Duodenal mucosa (tissue), 2 donors: ENCODE results near the gene CELF5.

Experiments used
- H3K27ac ChIP-seq: one replicate; pipeline ENCODE4 v1.7.0; 2013; ENCODE audit warnings: low read depth, low read length
- H3K27me3 ChIP-seq, 2 donors: one replicate each; pipeline ENCODE4 v1.7.0; 2013; ENCODE audit warnings: low read length in 2 of 2, control low read depth in 1 of 2; ENCODE audit not compliant: insufficient read depth in 2 of 2, control insufficient read depth in 1 of 2
- H3K36me3 ChIP-seq, 2 donors: one replicate each; pipeline ENCODE4 v1.7.0; 2013; ENCODE audit warnings: low read length in 2 of 2, control low read depth in 1 of 2; ENCODE audit not compliant: insufficient read depth in 2 of 2, control insufficient read depth in 1 of 2
- H3K4me1 ChIP-seq, 2 donors: one replicate each; pipeline ENCODE4 v1.7.0; 2013; ENCODE audit warnings: low read length in 2 of 2, control low read depth in 1 of 2; ENCODE audit not compliant: insufficient read depth in 2 of 2, control insufficient read depth in 1 of 2
- H3K4me3 ChIP-seq, 2 donors: one replicate each; pipeline ENCODE4 v1.7.0; 2013; ENCODE audit warnings: low read length in 2 of 2, low read depth in 1 of 2
- H3K9ac ChIP-seq, 2 donors: one replicate each; pipeline ENCODE4 v1.7.0; 2013; ENCODE audit warnings: low read length in 2 of 2, low read depth in 1 of 2
- H3K9me3 ChIP-seq, 2 donors: one replicate each; pipeline ENCODE4 v1.7.0; 2013; ENCODE audit warnings: low read length in 2 of 2, control low read depth in 1 of 2; ENCODE audit not compliant: control insufficient read depth in 1 of 2

CELF5 gene

GRCh38 chr19:3320354-3320670 is 95.9 kb downstream of the CELF5 start:
- no peak overlapping the region for H3K9ac ChIP-seq
- H3K4me1 ChIP-seq, result no peaks in the 10 kb centered on the region
- no peaks in the 10 kb centered on the region for H3K9me3 ChIP-seq
- H3K36me3 ChIP-seq, result no peaks in the 10 kb centered on the region
- H3K4me3 ChIP-seq, result no peak overlapping the region
- no peak overlapping the region for H3K27ac ChIP-seq
- H3K27me3 ChIP-seq, result peaks cover 0 to 6% of the 10 kb centered on the region in 2 donors

GRCh38 chr19:3320853-3321252 is 96.4 kb downstream of the CELF5 start:
- Histone ChIP-seq H3K4me3 (no peak overlapping the region), H3K27me3 (peaks cover 0 to 6% of the 10 kb centered on the region in 2 donors), H3K9me3 (no peaks in the 10 kb centered on the region), H3K4me1 (no peaks in the 10 kb centered on the region), H3K9ac (no peak overlapping the region), H3K36me3 (no peaks in the 10 kb centered on the region), H3K27ac (no peak overlapping the region)

GRCh38 chr19:3321696-3322095 is 97.2 kb downstream of the CELF5 start:
- H3K9me3 ChIP-seq, result no peaks in the 10 kb centered on the region
- H3K4me1 ChIP-seq, result no peaks in the 10 kb centered on the region
- H3K4me3 ChIP-seq, result no peak overlapping the region
- no peaks in the 10 kb centered on the region for H3K36me3 ChIP-seq
- no peak overlapping the region for H3K9ac ChIP-seq
- H3K27me3 ChIP-seq, result peaks cover 0 to 6% of the 10 kb centered on the region in 2 donors
- H3K27ac ChIP-seq, result no peak overlapping the region

GRCh38 chr19:3322199-3322978 is 97.9 kb downstream of the CELF5 start:
- no peaks in the 10 kb centered on the region for H3K9me3 ChIP-seq
- H3K4me3 ChIP-seq, result no peak overlapping the region
- H3K9ac ChIP-seq, result no peak overlapping the region
- H3K27me3 ChIP-seq, result peaks cover 0 to 6% of the 10 kb centered on the region in 2 donors
- H3K36me3 ChIP-seq, result no peaks in the 10 kb centered on the region
- no peaks in the 10 kb centered on the region for H3K4me1 ChIP-seq
- H3K27ac ChIP-seq, result no peak overlapping the region

GRCh38 chr19:3323026-3323425 is 98.6 kb downstream of the CELF5 start:
- H3K27ac ChIP-seq, result no peak overlapping the region
- no peaks in the 10 kb centered on the region for H3K4me1 ChIP-seq
- no peak overlapping the region for H3K9ac ChIP-seq
- H3K27me3 ChIP-seq, result peaks cover 0 to 6% of the 10 kb centered on the region in 2 donors
- no peaks in the 10 kb centered on the region for H3K36me3 ChIP-seq
- no peaks in the 10 kb centered on the region for H3K9me3 ChIP-seq
- H3K4me3 ChIP-seq, result no peak overlapping the region

GRCh38 chr19:3323658-3324057 is 99.2 kb downstream of the CELF5 start:
- Histone ChIP-seq H3K27ac (no peak overlapping the region), H3K27me3 (peaks cover 0 to 6% of the 10 kb centered on the region in 2 donors), H3K4me3 (no peak overlapping the region), H3K9me3 (no peaks in the 10 kb centered on the region), H3K9ac (no peak overlapping the region), H3K4me1 (no peaks in the 10 kb centered on the region), H3K36me3 (no peaks in the 10 kb centered on the region)

- H3K27ac ChIP-seq, result no peak overlapping the region
- H3K9ac ChIP-seq, result no peak overlapping the region
These were observed 100.0 kb downstream of the CELF5 start for GRCh38 chr19:3324405-3324856.

GRCh38 chr19:3325451-3325850 is 101.0 kb downstream of the CELF5 start:
- no peaks in the 10 kb centered on the region for H3K9me3 ChIP-seq
- H3K36me3 ChIP-seq, result no peaks in the 10 kb centered on the region
- H3K9ac ChIP-seq, result no peak overlapping the region
- H3K27ac ChIP-seq, result no peak overlapping the region
- H3K4me3 ChIP-seq, result no peak overlapping the region
- no peaks in the 10 kb centered on the region for H3K4me1 ChIP-seq
- peaks cover 0 to 6% of the 10 kb centered on the region in 2 donors for H3K27me3 ChIP-seq

More at GRCh38 chr19:3324405-3324856, 100.0 kb downstream of the CELF5 start:
- no peaks in the 10 kb centered on the region for H3K9me3 ChIP-seq
- H3K27me3 ChIP-seq, result peaks cover 0 to 6% of the 10 kb centered on the region in 2 donors
- no peaks in the 10 kb centered on the region for H3K4me1 ChIP-seq
- no peaks in the 10 kb centered on the region for H3K36me3 ChIP-seq
- no peak overlapping the region for H3K4me3 ChIP-seq

- H3K4me3 ChIP-seq, result no peak overlapping the region
- H3K9me3 ChIP-seq, result no peaks in the 10 kb centered on the region
- no peak overlapping the region for H3K27ac ChIP-seq
- H3K4me1 ChIP-seq, result no peaks in the 10 kb centered on the region
- no peaks in the 10 kb centered on the region for H3K36me3 ChIP-seq
- H3K27me3 ChIP-seq, result no peaks in the 10 kb centered on the region
- H3K9ac ChIP-seq, result no peak overlapping the region
These were observed 104.3 kb downstream of the CELF5 start for GRCh38 chr19:3328743-3329142.

- no peak overlapping the region for H3K9ac ChIP-seq
- H3K9me3 ChIP-seq, result no peaks in the 10 kb centered on the region
- H3K27me3 ChIP-seq, result no peaks in the 10 kb centered on the region
- H3K27ac ChIP-seq, result no peak overlapping the region
- no peaks in the 10 kb centered on the region for H3K4me1 ChIP-seq
- no peaks in the 10 kb centered on the region for H3K36me3 ChIP-seq
- no peak overlapping the region for H3K4me3 ChIP-seq
These were observed 105.6 kb downstream of the CELF5 start for GRCh38 chr19:3330047-3330446.
